OCI-LY3 (cell line): ENCODE results near the gene ZNF277.

Source experiments
- CTCF ChIP-seq: fragments of 200-600, 300-600 bp; sonication (generic); IDR thresholded peaks from 2 replicates; pipeline ENCODE4 v1.5.1; 2014; ENCODE audit warnings: antibody characterized with exemption, low read length, low read depth
- EZH2phosphoT487 ChIP-seq: fragments of 200-600 bp; shearing (Covaris generic); IDR thresholded peaks from 2 replicates; pipeline ENCODE4 v1.6.1; 2018; ENCODE audit warnings: antibody characterized with exemption, mixed run types, low read depth

DNA sequence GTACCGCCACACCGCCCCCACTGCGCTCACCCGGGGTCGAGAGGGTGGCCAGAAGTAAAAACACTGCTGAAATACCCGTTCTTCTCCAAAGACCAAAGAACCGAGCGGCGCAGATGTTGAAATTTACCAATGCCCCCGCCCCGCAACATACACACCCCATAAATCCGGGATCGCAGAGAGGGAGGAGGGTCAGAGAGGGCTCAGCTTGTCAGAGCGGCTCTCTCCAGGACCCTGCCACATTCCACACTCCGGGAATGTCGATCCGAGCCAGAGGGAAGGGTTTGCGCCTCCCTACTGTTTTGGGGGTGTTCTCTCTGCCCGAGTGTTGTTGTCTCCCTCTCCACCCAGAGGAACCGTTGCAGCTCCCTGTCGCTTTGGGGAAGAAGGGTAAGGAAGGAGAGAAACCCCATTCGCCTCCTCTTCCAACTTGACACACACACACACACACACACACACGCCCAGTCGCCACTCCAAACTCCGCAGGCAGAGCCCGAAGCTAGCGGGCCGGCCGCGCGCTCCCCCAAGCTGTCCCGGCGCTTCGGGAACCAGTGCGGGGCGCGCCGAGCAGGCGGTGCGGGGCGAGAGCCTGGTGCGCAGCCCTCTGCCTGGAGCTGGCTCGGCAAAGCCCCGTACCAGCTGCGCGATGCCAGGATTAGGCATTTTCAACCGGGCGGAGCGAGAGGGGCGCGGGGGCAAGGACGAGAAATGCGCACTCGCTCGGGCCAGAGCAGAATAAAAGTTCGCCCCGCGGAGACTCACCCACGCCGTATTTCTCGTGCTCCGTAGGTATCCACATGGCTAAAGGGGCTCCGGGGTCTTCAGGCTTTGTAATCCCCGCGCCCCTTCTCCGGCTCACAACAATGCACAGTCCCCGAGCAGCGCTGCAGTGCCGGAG is 905 bp upstream of the ZNF277 start:
- TF ChIP-seq CTCF, result no peak
- no peak for TF ChIP-seq EZH2phosphoT487
